HuH-7 (cell line): Measurements from ENCODE around the gene EMD.
"Not testable (repeated sequence)": the region's sequence is repeated elsewhere in the genome, so short reads cannot be mapped to it uniquely, and the experiment has no call there.

Experiments
- DNase-seq: peaks from one replicate; pipeline ENCODE4 v3.0.0; 2011; ENCODE audit warnings: low spot score

Gene EMD

DNA sequence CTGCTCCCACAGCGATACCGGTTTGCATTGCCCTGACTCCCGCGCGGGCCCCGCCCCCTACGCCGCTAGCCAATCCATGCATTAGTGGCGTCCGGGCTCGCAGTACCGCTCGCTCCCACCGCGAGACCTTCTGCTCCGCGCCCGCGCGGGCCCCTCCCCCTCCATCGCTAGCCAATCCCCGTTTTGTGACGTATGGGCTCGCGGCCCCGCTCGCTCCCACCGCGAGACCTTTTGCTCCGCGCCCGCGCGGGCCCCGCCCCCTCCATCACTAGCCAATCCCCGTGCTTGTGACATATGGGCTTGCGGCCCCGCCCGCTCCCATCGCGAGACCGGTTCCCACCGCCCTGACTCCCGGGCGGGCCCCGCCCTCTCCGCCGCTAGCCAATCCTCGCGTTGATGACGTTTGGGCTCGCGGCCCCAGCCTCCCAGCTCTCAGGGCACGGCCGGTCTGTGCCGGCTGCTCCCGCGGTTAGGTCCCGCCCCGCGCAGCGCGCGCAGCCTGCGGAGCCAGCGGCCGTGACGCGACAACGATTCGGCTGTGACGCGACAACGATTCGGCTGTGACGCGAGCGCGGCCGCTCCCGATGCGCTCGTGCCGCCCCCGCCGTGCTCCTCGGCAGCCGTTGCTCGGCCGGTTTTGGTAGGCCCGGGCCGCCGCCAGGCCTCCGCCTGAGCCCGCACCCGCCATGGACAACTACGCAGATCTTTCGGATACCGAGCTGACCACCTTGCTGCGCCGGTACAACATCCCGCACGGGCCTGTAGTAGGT, at the start of gene EMD:
TSS of gene EMD (plus strand) at position 497 of the 770 bp plus-strand sequence. CDS start at position 687, 190 bp downstream.
- peak; percentile 91 for DNase-seq

DNA sequence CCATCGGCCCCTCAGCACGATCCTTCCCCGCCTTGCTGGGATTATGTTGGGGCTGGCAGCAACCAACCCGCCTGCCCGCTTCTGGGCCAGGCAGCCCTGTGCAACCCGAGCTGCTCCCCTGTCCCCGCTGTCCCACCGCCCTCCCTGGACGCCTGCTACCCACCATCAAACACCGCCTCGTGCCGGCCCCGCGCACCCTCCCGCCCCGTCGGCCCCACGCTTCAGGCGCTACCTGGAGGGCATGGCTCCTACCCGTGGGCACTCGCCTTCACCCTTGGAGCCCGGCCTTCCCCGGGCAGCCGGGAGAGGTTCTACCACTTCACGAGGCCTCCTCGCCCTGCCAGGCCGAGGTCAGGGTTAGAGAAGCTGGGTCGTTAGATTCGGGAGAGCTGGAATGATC, 46.5 kb upstream of the EMD start:
- DNase-seq: no peak

DNA sequence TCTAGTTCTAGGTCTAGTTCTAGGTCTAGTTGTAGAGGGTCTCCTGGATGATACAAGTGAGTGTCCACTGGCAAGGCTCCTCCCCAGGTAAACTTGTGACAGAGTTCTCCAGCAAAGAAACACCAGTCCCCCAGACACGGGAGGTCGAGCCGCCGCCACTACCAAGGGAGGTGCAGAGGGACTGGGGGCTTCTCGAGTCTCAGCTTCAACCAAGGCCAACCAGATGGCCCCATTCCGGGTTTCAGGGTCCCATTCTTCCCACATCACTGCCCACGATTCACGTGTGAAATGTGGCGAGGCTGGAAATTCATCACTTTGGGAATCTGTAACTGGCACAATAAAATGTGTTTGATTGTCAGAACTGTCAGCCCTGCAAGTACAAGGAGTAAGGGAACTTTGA, 46.0 kb upstream of the EMD start:
- no peak for DNase-seq

DNA sequence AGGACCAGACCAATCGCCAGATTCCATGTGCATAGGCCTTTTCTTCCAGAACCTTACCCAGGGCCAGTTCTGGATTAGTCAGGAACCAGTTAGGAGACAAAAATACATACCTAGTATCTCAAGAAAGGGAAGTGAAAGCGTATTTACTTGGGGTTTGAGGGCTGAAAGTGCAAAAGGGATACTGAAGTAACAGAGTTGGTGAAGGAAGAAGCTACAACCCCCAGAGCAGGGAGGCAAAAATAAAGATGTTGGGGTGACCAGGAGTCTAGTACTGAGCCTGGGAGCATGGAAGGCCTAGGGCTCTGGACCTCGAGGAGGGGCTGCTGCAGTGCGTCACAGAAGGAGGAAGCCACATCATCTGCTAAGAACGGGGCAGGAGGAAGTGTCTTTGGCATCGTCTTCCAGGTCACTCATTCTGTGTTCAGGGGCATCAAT, 45.2 kb upstream of the EMD start:
- no peak for DNase-seq

DNA sequence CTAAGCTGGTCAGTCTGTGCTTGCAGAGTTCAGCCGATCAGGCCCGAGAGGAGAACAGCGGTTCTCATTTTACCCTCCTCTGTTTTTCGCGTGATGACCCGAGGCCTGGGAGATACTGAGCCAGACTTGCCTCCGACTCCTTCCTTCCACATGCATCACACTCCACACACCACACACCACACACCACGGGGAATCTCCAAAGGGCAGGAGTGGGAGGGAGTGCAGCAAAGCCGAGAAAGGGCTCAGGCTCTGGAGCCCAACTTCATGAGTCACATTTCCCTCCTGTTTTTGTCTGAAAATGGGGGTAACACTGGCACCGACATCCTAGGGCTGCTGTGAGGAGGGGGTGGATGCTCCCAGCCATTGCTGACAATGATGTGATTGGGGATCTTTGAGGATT, 44.6 kb upstream of the EMD start:
- DNase-seq: no peak

DNA sequence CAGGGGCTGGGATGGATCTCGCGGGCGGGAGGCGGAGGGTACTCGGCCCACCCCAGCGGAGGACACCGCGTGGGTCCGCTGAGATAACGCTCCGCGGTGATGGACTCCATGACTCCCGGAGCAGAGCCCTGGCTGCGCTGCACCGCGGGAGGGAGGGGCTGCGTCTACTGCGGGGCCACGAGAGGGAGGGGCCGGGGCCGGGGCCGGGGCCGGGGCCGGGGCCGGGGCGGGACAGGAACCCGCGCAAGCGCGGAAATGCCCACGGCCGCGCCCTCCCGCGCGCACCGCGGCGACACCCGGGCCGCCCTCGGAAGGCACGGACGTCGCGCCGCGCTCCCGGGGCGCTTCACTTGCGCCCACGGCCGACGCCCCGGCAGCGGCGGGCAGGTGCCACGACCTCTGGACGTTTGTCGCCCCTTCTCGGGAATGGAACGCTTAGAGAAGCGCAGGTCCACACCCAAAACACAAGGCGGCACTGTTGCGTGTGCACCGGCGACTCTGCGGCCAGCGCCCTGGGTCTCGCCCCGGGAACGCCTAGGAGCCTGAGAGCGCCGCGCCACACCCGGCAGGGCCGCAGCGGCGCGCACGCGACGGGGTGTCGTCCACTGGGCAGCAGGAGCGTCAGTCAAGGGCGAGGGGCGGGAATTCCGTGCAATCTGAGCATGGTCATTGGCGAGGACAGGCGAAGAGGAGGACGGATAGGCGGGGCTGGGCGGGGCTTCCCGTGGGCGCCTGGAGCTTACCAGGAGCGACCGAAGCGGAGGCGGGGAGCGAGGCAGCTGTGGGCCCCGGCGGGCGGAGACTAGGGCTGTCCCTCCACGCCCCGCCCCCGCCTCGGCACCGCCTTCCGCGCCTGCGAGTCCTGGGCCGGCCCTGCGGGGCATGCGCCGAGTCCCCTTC, 37.4 kb upstream of the EMD start:
- not testable (repeated sequence) for DNase-seq

DNA sequence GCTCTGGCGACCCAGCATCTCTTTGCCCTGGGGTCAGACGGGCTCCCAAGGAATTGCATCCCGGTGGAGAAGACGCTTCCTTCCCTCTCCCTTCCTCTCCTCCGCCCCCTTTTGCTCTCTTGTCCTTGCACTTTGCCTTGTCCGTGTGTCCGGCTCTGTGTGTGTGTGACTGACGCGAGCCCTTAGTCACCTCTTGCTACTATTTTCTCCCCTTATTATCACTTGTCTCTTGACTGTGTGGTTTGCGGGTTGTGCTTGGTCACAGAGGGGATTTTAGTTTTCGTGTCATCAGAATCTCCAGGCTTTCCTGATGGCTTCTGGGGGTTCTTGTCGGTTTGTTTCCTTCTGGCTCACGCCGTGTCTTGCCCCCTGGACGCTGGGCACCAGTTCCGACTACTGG, 36.0 kb upstream of the EMD start:
- DNase-seq: not testable (repeated sequence)

DNA sequence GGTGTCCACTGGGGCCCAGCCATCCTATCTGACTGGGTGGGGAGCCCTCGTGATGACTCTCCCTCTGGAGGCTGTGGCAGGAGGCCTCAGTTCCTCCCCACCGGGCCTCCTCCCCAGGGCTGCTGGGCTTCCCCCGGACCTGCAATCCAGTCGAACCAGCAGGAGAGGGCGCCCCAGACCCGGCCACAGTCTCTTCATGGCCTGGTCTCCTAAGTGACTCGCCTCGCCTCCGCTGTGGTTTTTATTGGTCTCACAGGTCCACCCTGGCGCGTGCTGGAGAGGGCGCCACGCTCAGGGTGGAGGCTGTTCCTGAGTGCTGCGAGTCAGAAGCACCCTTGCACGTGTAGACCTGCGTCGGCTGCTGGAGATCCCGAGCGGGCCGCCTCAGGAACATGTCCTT, 35.5 kb upstream of the EMD start:
- not testable (repeated sequence) for DNase-seq

DNA sequence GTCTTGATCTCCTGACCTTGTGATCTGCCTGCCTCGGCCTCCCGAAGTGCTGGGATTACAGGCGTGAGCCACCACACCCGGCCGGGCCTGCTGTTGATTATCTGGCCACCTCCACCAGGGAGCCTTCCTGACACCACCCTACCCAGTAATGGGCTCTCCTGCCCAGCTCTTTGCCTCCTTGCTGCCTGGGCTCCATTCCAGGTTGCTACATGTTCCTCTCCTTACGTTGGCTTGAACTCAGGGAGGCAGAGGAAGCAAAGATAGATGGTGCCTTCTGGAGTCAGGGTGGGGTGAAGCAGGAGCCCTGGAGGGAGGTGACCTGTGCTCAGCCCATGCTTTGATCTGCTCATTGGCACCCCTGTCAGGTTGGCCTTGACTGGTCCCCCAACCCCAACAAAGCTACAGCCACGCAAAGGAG, 31.0 kb upstream of the EMD start:
- DNase-seq: no peak

DNA sequence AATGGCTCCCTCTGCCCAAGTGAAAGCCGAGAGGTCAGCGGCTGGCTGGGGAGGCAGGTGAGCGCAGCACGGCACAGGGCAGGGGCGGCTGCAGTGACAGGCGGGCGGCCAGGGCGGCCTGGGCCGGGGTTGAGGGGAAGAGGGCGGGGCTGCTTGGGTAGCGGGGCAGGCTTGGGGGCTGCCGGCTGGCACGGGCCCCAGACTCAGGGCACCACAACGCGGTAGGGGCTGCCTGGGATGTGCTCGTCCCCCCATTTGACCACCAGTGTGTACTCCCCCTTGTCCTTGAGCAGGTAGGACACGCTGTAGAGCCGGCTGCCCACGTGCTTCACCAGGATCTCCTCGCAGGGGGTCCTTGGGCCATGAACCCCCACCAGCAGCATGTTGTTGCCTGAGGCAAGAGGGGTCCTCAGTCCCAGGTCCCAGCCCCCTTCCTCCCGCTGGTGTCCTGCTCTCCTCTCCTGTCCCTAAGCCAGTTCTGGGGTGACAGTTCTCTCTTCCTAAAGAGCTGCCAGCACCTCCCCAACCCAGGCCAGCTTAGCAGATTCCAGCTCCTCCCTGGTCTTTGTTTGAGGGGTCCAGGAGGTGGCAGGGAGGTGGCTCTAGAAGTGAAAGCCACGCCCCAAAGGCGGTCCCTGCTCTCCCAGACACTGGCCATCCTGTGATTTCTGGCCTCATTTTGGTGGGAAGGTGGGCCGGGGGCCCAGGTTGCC, 30.3 kb upstream of the EMD start:
- no peak for DNase-seq

DNA sequence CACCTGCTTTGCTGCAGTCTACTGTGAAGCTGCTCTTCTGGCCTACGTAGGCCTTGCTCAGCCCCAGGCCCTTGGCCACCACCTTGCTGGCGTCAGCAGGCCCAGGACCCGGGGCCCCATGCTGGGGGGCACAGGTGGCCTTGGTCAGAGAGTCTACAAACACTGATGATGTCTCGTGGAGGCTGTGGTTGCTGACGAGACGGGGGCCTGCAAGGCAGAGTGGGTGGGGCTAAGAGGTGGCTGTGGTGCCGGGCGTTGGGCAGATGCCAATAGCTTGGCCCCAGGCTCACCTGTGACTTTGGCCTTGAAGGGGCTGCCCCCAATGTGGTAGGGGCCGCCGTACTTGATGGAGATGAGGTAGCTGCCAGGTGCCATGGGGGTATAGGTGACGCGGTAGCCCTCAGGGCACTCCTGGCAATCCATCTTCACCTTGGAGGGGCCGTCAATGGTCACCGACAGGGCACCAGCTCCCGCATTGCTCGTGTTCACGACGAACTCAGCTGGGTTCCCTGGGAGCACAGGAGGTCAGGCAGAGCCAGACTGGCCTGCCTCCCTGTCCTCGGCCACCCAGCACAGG, 29.6 kb upstream of the EMD start:
- no peak for DNase-seq

DNA sequence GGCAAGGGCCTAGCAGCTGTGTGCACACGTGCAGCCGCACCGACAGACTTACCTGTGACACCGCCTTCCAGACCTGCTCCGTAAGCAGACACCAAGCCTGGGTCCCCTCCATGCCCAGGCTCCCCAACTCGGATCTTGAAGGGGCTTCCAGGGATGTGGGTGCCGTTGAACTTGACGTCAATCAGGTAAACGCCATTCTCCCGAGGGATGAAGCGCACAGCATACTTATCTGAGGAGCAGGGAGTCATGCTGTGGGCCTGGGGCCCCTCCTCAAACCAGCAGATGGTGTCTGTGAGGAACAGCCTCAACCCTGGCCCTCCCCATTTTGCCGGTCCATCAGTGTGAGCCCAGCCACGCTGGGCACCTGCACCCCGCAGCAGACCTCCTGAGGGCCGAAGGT, 29.1 kb upstream of the EMD start:
- DNase-seq: no peak

DNA sequence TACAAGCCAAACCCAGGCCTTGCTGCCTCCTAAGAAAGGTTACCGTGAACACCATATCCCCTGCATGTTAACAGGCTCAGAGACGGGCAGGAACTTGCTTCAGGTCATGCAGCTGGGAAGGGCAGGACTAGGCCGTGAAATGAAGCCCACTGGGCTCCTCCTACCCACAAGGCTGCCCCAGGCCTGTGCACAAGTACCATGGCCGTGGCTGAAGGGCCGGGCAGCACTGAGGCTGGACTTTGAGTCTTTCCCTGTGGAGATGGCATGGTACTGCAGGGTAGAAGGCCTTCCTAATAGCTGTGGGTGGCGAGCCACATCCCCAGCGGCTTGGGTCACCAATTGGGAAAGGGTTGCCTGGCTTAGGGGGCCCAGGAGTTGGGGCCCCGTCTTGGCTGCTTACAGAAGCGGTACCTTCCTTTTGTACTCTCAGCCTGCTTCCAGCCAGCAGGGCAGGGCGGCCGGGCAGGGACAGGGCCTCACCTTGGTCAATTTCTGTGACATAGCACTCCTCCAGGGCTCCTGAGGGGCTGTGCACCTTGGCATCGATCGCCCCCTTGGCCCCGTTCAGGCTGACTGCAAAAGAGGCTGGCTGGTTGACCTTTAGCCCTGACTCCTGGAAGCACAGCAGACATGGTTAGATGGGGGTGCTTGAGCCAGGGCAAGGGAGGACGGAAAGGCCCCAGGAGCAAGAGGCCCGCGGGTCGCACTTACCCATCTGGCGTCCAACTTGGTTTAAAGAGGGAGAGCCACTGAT, 28.5 kb upstream of the EMD start:
- no peak for DNase-seq

DNA sequence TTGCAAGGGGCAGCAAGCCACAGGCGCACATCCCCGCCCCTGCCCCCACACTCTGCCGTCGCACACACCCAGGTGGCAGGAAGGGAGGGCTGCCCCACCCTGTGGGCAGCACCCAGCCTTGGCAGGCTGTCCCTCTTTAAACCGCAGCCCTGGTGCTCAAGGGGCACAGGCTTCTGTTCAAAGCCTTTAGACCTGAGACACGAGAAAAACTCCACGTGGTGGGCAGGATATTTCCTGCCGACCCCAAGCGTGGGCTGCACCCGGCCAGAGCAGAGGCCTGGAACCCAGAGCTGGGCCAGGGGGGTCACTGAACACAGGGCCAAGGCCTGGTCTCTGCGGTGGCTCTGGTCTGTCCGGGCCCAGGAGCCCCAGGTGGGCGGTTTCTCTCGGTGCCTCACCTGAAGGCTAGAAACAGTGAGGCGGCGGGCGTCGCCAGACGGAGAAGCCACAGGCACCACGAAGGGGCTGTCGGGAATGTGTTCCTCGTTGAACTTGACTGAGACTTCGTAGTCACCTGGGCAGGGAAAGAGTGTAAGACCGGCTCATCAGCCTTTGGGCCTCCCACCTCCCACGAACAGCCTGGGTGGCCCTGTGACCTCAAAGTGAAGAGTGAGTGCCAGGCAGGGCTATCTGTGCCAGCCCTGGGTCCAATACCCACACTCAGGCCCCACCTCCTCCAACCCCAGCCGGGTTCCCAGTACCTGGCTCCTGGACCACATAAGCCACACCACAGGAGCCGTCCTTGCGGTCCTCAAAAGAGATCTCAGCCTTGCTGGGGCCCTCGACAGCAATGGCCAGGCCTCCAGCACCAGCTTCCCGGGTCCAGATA, 27.7 kb upstream of the EMD start:
- no peak for DNase-seq

DNA sequence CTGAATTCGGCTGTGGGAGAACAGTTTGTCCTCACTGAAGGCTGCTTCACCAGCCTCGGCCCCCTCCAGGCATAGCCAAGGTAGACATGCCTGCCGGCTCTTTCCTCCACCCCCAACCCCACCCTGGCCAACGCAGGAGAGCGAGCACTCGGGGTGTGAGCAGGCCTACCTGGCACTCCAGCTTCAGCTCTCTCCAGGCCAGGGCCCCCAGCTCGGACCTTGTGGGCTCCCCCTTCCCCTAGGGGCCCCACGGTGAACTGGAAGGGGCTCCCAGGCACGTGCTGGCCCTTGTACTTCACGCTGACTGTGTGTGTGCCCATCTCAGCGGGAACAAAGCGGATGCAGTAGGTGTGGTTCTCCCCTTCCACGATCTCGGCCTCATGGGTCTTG, 27.1 kb upstream of the EMD start:
- DNase-seq: no peak

DNA sequence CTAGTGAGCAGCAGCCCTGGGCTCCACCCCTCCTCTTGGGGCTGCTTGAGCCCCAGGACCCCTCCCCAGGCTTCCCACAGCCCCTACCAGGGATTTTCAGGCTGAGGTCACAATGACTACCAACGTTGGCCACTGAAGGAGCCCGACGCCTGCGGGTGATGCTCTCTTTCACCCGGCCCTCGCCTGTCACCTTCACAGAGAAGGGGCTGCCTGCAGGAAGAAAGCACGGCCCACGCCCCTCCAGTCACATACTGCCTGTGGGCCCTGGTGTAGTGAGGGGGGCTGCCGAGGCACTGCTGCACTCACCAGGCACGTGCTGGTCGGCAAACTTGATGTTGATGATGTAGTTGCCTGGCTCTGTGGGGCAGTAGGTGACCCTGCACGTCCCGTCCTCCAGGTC, 26.6 kb upstream of the EMD start:
- DNase-seq: no peak

DNA sequence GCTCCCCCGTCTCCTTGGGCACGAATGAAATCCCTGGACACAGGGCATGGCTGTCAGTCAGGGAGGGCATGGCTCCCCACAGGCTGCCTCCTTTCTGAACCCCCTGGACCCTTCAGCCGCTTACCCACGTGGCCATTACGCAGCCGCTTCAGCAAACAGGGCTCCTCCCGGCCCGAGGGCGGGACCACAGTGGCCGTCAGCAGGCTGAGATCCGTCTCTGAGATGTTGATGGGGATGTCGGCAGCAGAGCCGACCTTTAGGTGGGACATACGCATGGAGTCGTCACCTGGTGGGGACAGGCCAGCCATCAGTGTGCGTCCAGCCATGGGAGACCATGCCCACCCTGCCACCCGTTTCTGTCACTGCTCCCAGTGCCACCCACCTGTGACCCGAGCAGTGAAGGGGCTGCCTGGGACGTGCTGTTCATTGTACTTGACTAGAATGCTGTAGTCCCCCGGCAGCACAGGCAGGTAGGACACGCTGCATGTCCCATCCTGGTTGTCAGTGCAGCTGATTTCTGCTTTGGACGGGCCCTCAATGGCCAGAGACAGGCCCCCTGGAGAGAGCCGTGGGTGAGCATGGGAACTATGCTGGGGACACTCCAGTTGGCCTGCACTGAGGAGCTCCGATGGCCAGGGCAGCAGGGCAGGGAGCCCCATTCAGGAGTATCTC, 25.8 kb upstream of the EMD start:
- DNase-seq: no peak

DNA sequence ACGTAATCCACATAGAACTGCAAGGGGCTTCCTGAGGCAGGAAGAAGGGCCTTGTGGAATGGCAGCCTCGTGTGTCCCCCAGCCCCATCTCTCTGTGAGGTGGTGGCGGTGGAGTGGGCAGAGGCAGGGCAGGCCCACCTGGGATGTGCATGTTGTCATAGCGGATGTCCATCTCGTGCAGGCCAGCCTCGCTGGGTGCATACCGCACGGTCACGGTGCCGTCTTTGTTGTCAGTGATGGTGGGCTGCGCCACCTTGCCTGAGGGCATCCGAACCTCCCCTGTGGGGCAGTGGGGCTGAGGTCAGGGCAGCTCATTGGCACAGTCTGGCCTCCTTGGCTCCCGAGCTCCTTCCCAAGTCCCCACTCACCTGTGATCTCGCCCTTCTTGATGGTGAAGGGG, 25.1 kb upstream of the EMD start:
- DNase-seq: no peak

DNA sequence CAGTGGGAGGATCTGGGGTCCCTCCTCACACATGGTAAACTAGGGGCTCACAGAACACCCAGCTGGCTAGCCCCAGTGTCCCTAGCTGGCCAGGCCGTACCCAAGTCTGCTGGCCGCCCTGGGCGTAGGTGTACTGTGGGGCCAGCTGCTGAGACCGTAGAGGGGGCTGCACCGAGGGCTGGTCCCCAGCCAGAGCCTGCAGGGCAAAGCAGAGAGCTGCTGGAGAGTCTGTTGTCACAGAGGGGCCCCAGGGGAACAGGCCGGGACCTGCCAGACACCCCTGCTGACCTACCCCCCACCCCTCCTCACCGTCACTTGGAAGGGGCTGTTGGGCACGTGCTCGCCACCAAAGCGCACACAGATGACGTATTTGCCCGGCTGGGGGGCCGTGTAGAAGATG, 24.6 kb upstream of the EMD start:
- no peak for DNase-seq
